H1 (cell line): Measurements from ENCODE around the gene NEDD4. TPM values are rescaled to one million over a fixed set of nuclear protein-coding genes. Genes with fewer than 3 reads are reported as not detected.

Experiments used
- CTCF ChIA-PET: fragments of 300-600 bp; sonication (Branson Sonifier 250); formaldehyde crosslinking; loops from one replicate; lab custom pipeline; 2021; ENCODE audit not compliant: partially characterized antibody; lab: Charles Lee
- POLR2A ChIA-PET: fragments of 300-600 bp; sonication (Branson Sonifier 250); formaldehyde crosslinking; loops from one replicate; lab custom pipeline; 2021; ENCODE audit warnings: inconsistent platforms; ENCODE audit not compliant: partially characterized antibody; lab: Charles Lee
- DNase-seq, 2 experiments: peaks; one replicate each; pipeline versions ENCODE4 v3.0.0 to v3.0.0-alpha.2; 2010 to 2022; ENCODE audit warnings: low spot score in 2 of 2, low read depth in 1 of 2, mixed read lengths in 1 of 2
- FAIRE-seq: peaks from 2 replicates; lab custom pipeline; 2011; peaks lifted over from hg19 to GRCh38; lab: Jason Lieb, UNC
- H2AFZ ChIP-seq: 2 replicates; pipeline ENCODE4 v1.8.1; 2012; ENCODE audit warnings: low read length, inconsistent platforms
- H2AK5ac ChIP-seq: 2 replicates; pipeline ENCODE4 v1.6.1; 2013; ENCODE audit warnings: low read depth, low read length
- H2BK120ac ChIP-seq: replicated peaks from 2 replicates; pipeline ENCODE3; 2013; ENCODE audit warnings: low read depth, low read length, inconsistent platforms
- H2BK12ac ChIP-seq: 2 replicates; pipeline ENCODE4 v1.6.1; 2013; ENCODE audit warnings: low read depth, low read length
- H2BK15ac ChIP-seq: 2 replicates; pipeline ENCODE4 v1.6.1; 2013; ENCODE audit warnings: low read length
- H2BK20ac ChIP-seq: 2 replicates; pipeline ENCODE4 v1.6.1; 2013; ENCODE audit warnings: low read length
- H2BK5ac ChIP-seq: 2 replicates; pipeline ENCODE4 v1.6.1; 2013; ENCODE audit warnings: low read depth, low read length
- H3K14ac ChIP-seq: 2 replicates; pipeline ENCODE4 v1.6.1; 2013; ENCODE audit warnings: inconsistent platforms; ENCODE audit not compliant: insufficient read length
- H3K18ac ChIP-seq: 2 replicates; pipeline ENCODE4 v1.6.1; 2013; ENCODE audit warnings: low read length; ENCODE audit errors: extremely low read depth
- H3K23ac ChIP-seq: 2 replicates; pipeline ENCODE4 v1.6.1; 2013; ENCODE audit warnings: inconsistent platforms; ENCODE audit not compliant: insufficient read length
- H3K23me2 ChIP-seq: 2 replicates; pipeline ENCODE4 v1.6.1; 2013; ENCODE audit warnings: low read depth, low read length
- H3K27ac ChIP-seq: 2 replicates; pipeline ENCODE4 v1.6.1; 2011; ENCODE audit warnings: low read depth, low read length, inconsistent platforms
- H3K27me3 ChIP-seq, 4 experiments: replicated peaks in 1 of 4; 1 replicate in 1 of 4; 2 replicates in 3 of 4; pipeline versions ENCODE4 v1.6.1 to v1.8.1; 2011 to 2013; ENCODE audit warnings: low read length in 3 of 4, mild to moderate bottlenecking in 3 of 4, inconsistent platforms in 2 of 4, mixed read lengths in 2 of 4, moderate library complexity in 1 of 4; ENCODE audit not compliant: control insufficient read depth in 3 of 4, insufficient read depth in 3 of 4; ENCODE audit errors: extremely low read depth in 1 of 4
- H3K36me3 ChIP-seq, 4 experiments: 2 replicates each; pipeline versions ENCODE4 v1.6.1 to v1.8.1; 2011 to 2013; ENCODE audit warnings: mild to moderate bottlenecking in 4 of 4, low read length in 3 of 4, moderate library complexity in 2 of 4, control low read depth in 1 of 4, inconsistent platforms in 1 of 4; ENCODE audit not compliant: insufficient read depth in 4 of 4, control insufficient read depth in 2 of 4
- H3K4ac ChIP-seq: replicated peaks from 2 replicates; pipeline ENCODE3; 2013; ENCODE audit warnings: low read length, low read depth, mixed read lengths, inconsistent platforms; ENCODE audit not compliant: insufficient read length
- H3K4me1 ChIP-seq, 4 experiments: replicated peaks in 1 of 4; 1 replicate in 1 of 4; 2 replicates in 3 of 4; pipeline versions ENCODE4 v1.6.1 to v1.8.1; 2011 to 2013; ENCODE audit warnings: low read length in 3 of 4, inconsistent platforms in 2 of 4, mixed read lengths in 1 of 4; ENCODE audit not compliant: insufficient read depth in 4 of 4, control insufficient read depth in 3 of 4
- H3K4me2 ChIP-seq, 2 experiments: 2 replicates each; pipeline versions ENCODE4 v1.6.1 to v1.8.1; 2011 to 2013; ENCODE audit warnings: low read depth in 2 of 2, low read length in 2 of 2, control low read depth in 1 of 2, inconsistent platforms in 1 of 2, mild to moderate bottlenecking in 1 of 2; ENCODE audit not compliant: insufficient read depth in 1 of 2
- H3K4me3 ChIP-seq, 4 experiments: fragments of 200-600, 300-600 bp in 1 of 4; sonication (generic), shearing (Covaris generic), sonication (Bioruptor Twin) in 1 of 4; 2 replicates each; pipeline versions ENCODE4 v1.5.1 to v1.8.1; 2011 to 2016; ENCODE audit warnings: low read length in 4 of 4, low read depth in 3 of 4, control low read depth in 2 of 4, inconsistent platforms in 2 of 4, mild to moderate bottlenecking in 2 of 4, mixed read lengths in 1 of 4, moderate library complexity in 1 of 4; ENCODE audit not compliant: insufficient read depth in 2 of 4; ENCODE audit errors: extremely low read depth in 1 of 4
- H3K56ac ChIP-seq: replicated peaks from 2 replicates; pipeline ENCODE3; 2013; ENCODE audit warnings: low read depth, mild to moderate bottlenecking, mixed read lengths, low read length, inconsistent platforms; ENCODE audit not compliant: insufficient read length
- H3K79me1 ChIP-seq: 2 replicates; pipeline ENCODE4 v1.6.1; 2013; ENCODE audit warnings: low read depth, low read length, control low read depth
- H3K79me2 ChIP-seq, 2 experiments: 2 replicates each; pipeline versions ENCODE4 v1.6.1 to v1.8.1; 2012 to 2013; ENCODE audit warnings: low read length in 2 of 2, mild to moderate bottlenecking in 2 of 2, inconsistent platforms in 1 of 2; ENCODE audit not compliant: insufficient read depth in 2 of 2, control insufficient read depth in 1 of 2
- H3K9ac ChIP-seq, 4 experiments: replicated peaks in 1 of 4; 1 replicate in 1 of 4; 2 replicates in 3 of 4; pipeline versions ENCODE4 v1.6.1 to v1.8.1; 2011 to 2013; ENCODE audit warnings: low read depth in 3 of 4, low read length in 3 of 4, control low read depth in 2 of 4, mild to moderate bottlenecking in 2 of 4, moderate library complexity in 2 of 4, inconsistent platforms in 1 of 4; ENCODE audit errors: extremely low read depth in 1 of 4
- H3K9me3 ChIP-seq, 2 experiments: 2 replicates each; pipeline versions ENCODE4 v1.6.1 to v1.8.1; 2012 to 2013; ENCODE audit warnings: mild to moderate bottlenecking in 2 of 2, moderate library complexity in 2 of 2, control low read depth in 1 of 2, inconsistent platforms in 1 of 2, low read depth in 1 of 2, low read length in 1 of 2, mixed read lengths in 1 of 2; ENCODE audit not compliant: insufficient read depth in 2 of 2
- H4K20me1 ChIP-seq, 2 experiments: replicated peaks in 1 of 2; 2 replicates each; pipeline versions ENCODE3 to v1.8.1; 2011 to 2013; ENCODE audit warnings: inconsistent platforms in 2 of 2, low read length in 2 of 2, mild to moderate bottlenecking in 1 of 2; ENCODE audit not compliant: insufficient read depth in 2 of 2, control insufficient read depth in 1 of 2
- H4K5ac ChIP-seq: 2 replicates; pipeline ENCODE4 v1.6.1; 2013; ENCODE audit warnings: low read length, low read depth, mixed read lengths, inconsistent platforms; ENCODE audit not compliant: insufficient read length
- H4K8ac ChIP-seq: 2 replicates; pipeline ENCODE4 v1.8.0; 2013; ENCODE audit warnings: mild to moderate bottlenecking, moderate library complexity, low read length, inconsistent platforms; ENCODE audit not compliant: insufficient read depth; ENCODE audit errors: extremely low read depth
- H4K91ac ChIP-seq: replicated peaks from 2 replicates; pipeline ENCODE3; 2013; ENCODE audit warnings: low read length, mixed read lengths, inconsistent platforms; ENCODE audit not compliant: insufficient read length
- CEBPB ChIP-seq: IDR thresholded peaks from 2 replicates; pipeline ENCODE4 v1.6.1; 2012; ENCODE audit warnings: low read depth, low read length
- E2F6 ChIP-seq: IDR thresholded peaks from 2 replicates; pipeline ENCODE4 v1.6.1; 2012; ENCODE audit warnings: inconsistent platforms
- EP300 ChIP-seq, 2 experiments: IDR thresholded peaks; 1 replicate in 1 of 2; 2 replicates in 1 of 2; pipeline ENCODE4 v1.6.1; 2011 to 2012; ENCODE audit warnings: low read depth in 2 of 2, low read length in 2 of 2, mild to moderate bottlenecking in 2 of 2, borderline replicate concordance in 1 of 2, inconsistent platforms in 1 of 2, moderate library complexity in 1 of 2
- GABPA ChIP-seq: IDR thresholded peaks from 2 replicates; pipeline ENCODE4 v1.6.1; 2011; ENCODE audit warnings: mild to moderate bottlenecking, low read length, moderate library complexity, borderline replicate concordance; ENCODE audit not compliant: insufficient read depth
- JUN ChIP-seq: IDR thresholded peaks from 2 replicates; pipeline ENCODE4 v1.6.1; 2011; ENCODE audit warnings: low read depth, mild to moderate bottlenecking, improper control_type of control experiment, low read length
- JUND ChIP-seq: IDR thresholded peaks from 2 replicates; pipeline ENCODE4 v1.6.1; 2011; ENCODE audit warnings: mild to moderate bottlenecking, improper control_type of control experiment, low read length
- KDM5A ChIP-seq: fragments of 200-600 bp; IDR thresholded peaks from 2 replicates; pipeline ENCODE4 v1.7.1; 2012; ENCODE audit warnings: mild to moderate bottlenecking, low read length, inconsistent platforms, mixed read lengths
- PHF8 ChIP-seq: fragments of 200-600 bp; sonication (generic); conservative IDR thresholded peaks from 2 replicates; pipeline ENCODE4 v1.7.1; 2012; ENCODE audit warnings: low read depth, mild to moderate bottlenecking, inconsistent platforms, low read length, moderate library complexity
- POLR2AphosphoS5 ChIP-seq: IDR thresholded peaks from 2 replicates; pipeline ENCODE4 v1.6.1; 2011; ENCODE audit warnings: low read depth, low read length
- SIRT6 ChIP-seq: IDR thresholded peaks from one replicate; pipeline ENCODE4 v1.7.1; 2012; ENCODE audit warnings: low read length, inconsistent platforms
- SUZ12 ChIP-seq: fragments of 200-600 bp; sonication (generic); IDR thresholded peaks from 2 replicates; pipeline ENCODE4 v1.6.1; 2012; ENCODE audit warnings: mild to moderate bottlenecking, inconsistent platforms, low read length, moderate library complexity, mixed read lengths
- TAF1 ChIP-seq: IDR thresholded peaks from 2 replicates; pipeline ENCODE4 v1.6.1; 2011; ENCODE audit warnings: mild to moderate bottlenecking, low read depth, low read length
- USF2 ChIP-seq: IDR thresholded peaks from 2 replicates; pipeline ENCODE4 v1.6.1; 2011; ENCODE audit warnings: low read length, improper control_type of control experiment
- WGBS, 2 experiments: shearing (Covaris generic) in 1 of 2; methylation state at CpG; one replicate each; pipeline versions ENCODE4 v1.1.6 to v1.1.7; 2013 to 2015; ENCODE audit warnings: low lambda C conversion rate in 2 of 2, mixed read lengths in 2 of 2, inconsistent platforms in 1 of 2, low coverage in 1 of 2, missing lambda C conversion rate in 1 of 2; ENCODE audit not compliant: insufficient replicate concordance in 2 of 2, insufficient coverage in 1 of 2, insufficient read length in 1 of 2; ENCODE audit errors: extremely low coverage in 1 of 2, missing lambda C conversion rate in 1 of 2; 5-methylcytosine and 5-hydroxymethylcytosine counted together
- polyA plus RNA-seq, 7 experiments: library from polyadenylated mRNA; depleted of rRNA in 3 of 7; stranded (reverse) in 5 of 7; unstranded in 2 of 7; fragments of >200 nt in 5 of 7; fragments of 200-250 nt in 2 of 7; gene quantifications; 1 replicate in 5 of 7; 2 replicates in 1 of 7; 4 replicates in 1 of 7; pipeline versions ENCODE4 v1.2.1 to v1.2.3, GENCODE V29; 2011 to 2013; ENCODE audit warnings: missing spikeins in 2 of 7, mixed read lengths in 2 of 7
- total RNA-seq: library from RNA; stranded (reverse); fragmentation: NEBNext Ultra II Directional; extraction: Animal tissue kit (Norgen Biotek cat#: 25700); gene quantifications from 2 replicates; pipeline ENCODE4 v1.2.1, GENCODE V29; 2021

The NEDD4 gene
- total and polyA plus RNA-seq, 2 of the 8 experiments (the other 6 are each of a cell fraction or from before 2014, with no cell fraction given) = 0.95 to 3.9 TPM

- Histone ChIP-seq H3K79me2 (no peaks in the 10 kb centered on the region), H4K8ac (no peak overlapping the region), H2BK5ac (no peak overlapping the region), H3K4me3 (no peak overlapping the region), H2AFZ (no peak overlapping the region), H2AK5ac (no peak overlapping the region), H3K4me1 (no peaks in the 10 kb centered on the region), H3K18ac (no peak overlapping the region), H4K20me1 (no peaks in the 10 kb centered on the region), H3K14ac (no peak overlapping the region), H4K91ac (no peak overlapping the region), H3K56ac (no peak overlapping the region), H3K36me3 (no peaks in the 10 kb centered on the region), H3K23me2 (no peaks in the 10 kb centered on the region), H3K4me2 (no peak overlapping the region), H3K23ac (no peak overlapping the region), H3K27ac (no peak overlapping the region), H3K9ac (no peak overlapping the region), H3K9me3 (peaks cover 3 to 9% of the 10 kb centered on the region in 2 experiments; a peak in 3 of 4 replicates), H2BK15ac (no peak overlapping the region), H2BK20ac (no peak overlapping the region), H3K27me3 (no peaks in the 10 kb centered on the region), H2BK12ac (no peak overlapping the region), H3K4ac (no peak overlapping the region), H3K79me1 (no peaks in the 10 kb centered on the region), H2BK120ac (no peak overlapping the region), H4K5ac (no peak overlapping the region)
- DNase-seq = no peak
- no peak for FAIRE-seq
- 98% methylated on average over 3 of the region's 3 CpGs; no CpG with 5 or more reads in 1 of the 2 experiments for WGBS, 2 experiments
- ChIA-PET POLR2A (no interaction called here), CTCF (no interaction called here)
- no peak for TF ChIP-seq E2F6
- TF ChIP-seq JUN = no peak
- TF ChIP-seq TAF1 = no peak
- no peak for TF ChIP-seq CEBPB
- TF ChIP-seq USF2 = no peak
- no peak for TF ChIP-seq SUZ12
- TF ChIP-seq PHF8 = no peak
- no peak for TF ChIP-seq GABPA
- TF ChIP-seq POLR2AphosphoS5 = no peak
- TF ChIP-seq JUND = no peak
- no peak for TF ChIP-seq KDM5A
- no peak for TF ChIP-seq SIRT6
- no peak for TF ChIP-seq EP300 (IDR thresholded peaks at IDR 0.05; ENCODE audit: borderline replicate concordance in 1 of 2, low read depth in 2 of 2, low read length in 2 of 2)
Measured at GRCh38 chr15:56016281-56016680, 22.9 kb upstream of the NEDD4 start.
